ENCODE results near the gene GREB1L.
"Not testable (repeated sequence)": the region's sequence is repeated elsewhere in the genome, so short reads cannot be mapped to it uniquely, and the experiment has no call there.

The GREB1L gene

DNA sequence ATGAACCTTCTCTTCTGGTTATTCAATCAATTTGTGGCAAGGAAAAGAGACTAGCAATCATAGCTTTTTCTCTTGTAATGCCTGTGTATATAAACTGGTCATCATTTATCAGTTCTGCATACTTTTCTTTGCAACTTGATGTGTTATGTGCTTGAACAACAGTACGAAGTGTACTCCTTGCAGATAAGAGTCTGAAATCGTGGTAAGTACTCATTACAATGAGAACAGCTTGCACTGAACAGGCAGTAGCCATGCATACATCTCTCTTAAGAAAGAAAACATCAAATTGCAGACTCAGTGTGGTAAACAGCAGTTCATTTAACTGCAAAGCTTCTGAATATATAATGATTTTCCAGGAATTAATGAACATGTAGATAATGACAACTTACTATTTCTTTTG lies 64.3 kb downstream of the GREB1L start:
- no peak for DNase-seq (ENCODE audit: low read depth)

DNA sequence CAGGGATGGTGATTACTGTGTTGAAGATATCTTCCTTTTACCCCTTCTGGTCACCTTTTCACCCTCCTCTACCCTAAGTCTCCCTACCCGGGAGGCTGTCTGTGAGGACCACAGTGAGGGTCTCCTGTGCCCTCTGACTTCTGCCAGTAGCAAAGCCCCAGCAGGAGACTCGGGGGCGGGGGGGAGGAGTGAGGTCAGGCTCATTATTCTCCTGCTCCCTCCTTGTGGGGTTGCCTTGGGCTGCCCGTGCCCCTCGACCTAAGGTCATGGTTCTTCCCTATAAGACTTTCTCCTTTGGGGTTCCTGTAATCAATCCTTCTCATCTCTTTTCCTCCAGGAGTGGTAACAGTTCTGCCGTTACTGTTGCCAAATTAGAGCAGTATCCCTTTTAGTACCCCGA lies 65.5 kb downstream of the GREB1L start:
- DNase-seq (ENCODE audit: low read depth) = no peak

DNA sequence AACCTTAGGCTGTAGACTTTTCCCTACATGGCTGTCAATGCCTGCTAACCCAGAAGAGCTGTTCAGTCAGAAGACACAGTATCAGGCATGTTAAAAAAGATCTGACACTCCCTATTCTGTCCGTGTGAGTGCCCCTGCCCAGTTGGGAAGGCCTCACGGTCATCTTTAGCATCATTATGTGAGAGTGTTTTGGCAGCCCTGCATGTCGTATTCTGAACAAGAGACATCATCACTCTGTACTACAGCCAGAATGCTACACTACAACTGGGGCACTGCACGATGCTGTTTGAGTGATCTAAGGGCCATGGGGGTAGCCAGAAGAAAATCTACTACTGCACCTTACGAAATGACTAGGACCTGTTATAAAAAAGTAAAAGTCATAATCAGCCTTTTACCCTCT lies 67.2 kb downstream of the GREB1L start:
- DNase-seq (ENCODE audit: low read depth) = no peak

DNA sequence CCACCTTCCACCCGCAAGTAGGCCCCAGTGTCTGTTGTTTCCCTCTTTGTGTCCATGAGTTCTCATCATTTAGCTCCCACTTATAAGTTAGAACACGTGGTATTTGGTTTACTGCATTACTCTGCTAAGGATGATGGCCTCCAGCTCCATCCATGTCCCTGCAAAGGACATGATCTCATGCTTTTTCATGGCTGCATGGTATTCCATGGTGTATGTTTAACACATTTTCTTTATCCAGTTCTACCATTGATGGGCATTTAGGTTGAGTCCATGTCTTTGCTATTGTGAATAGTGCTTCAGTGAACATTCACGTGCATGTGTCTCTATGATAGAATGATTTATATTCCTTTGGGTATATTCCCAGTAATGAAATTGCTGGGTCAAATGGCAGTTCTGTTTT lies 69.9 kb downstream of the GREB1L start:
- not testable (repeated sequence) for DNase-seq (ENCODE audit: low read depth)

DNA sequence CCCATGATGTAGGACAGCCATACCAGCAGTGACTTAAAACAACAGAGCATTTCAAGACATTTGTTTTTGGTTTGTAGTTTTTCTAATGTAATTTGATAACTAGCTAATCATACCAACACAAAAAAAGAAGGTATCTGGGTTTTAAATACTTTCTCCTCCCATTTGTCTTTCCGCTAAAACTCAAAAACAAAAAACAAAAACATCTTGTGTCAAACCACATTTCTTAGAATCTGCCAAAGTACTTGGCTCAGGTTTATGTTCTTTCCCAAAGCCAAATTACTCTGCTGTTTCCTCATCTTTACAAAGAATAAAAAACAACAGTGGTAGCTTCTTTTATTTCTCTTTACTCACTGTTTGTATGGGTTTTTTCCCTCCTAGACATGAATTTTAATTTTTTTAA lies 71.5 kb downstream of the GREB1L start:
- DNase-seq (ENCODE audit: low read depth) = no peak

DNA sequence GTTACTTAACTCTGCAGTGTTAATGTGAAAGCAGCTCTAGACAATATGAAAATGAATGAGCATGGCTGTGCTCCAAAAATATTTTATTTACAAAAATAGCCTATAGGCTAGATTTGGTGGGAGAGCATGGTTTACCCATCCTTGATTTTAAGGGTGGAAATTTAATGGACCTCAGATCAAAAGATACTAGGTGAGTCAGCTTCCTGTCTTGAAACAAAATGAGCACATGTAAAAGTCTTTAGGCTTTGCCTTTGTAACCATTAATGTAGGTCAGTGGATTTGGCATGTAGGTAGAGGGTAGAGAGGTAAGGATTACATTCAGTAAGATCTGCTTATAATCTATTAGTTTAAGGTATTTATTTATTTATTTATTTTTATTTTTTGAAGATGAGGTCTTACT lies 72.7 kb downstream of the GREB1L start:
- no peak for DNase-seq (ENCODE audit: low read depth)

DNA sequence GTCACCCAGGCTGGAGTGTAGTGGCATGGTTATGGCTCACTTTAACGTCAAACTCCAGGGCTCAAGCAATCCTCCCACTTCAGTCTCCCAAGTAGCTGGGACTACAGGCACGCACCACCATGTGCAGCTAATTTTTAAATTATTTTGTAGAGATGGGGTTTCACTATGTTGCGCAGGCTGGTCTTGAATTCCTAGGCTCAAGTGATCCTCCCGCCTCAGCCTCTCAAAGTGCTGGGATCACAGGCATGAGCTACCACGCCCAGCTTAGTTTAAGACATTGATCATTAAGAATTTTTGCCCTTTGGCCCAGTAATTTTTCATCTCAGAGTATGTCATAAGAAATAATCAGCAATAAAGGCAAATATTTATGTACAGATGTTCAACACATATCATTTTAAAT lies 73.1 kb downstream of the GREB1L start:
- not testable (repeated sequence) for DNase-seq (ENCODE audit: low read depth)

DNA sequence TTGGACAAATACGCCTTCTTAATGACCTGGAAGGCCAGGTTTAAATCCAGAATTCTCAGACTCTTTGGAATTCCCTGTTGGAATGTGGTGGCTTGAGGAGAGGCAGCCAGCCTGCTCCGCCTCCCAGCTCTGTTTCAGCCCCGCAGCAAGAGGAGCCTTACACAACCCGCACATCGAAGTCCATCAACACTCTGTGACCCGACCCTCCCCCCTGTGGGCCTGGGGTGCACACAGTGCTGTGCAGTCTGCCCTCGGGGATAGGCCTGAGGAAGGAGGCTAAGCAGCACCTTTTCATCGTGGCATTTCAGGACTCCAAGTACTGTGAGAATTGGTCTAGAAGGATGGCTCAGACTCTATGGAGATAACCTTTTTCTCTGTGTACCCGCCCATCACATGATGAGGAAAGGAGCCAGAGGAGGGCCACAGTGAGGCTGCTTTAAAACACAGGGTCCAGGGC lies 73.7 kb downstream of the GREB1L start:
- no peak for DNase-seq (ENCODE audit: low read depth)

DNA sequence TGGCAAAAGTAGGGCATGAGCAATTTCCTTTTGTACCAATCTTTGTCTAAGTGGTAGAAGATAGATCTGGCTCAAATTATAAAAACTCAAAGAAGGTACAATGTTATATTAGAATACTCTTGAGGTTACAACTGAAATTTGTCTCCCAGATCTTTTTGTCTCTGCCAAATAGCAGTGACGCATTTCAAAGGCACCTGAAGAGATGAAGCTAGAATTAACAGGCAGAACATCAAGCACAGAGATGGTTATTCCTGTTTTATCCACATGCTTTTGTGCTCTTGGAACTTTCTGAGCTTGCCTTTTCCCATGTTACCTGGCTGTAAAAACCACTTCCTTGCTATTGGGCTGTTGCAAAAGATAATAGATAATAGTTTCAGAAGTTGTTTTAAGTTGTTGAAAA lies 74.3 kb downstream of the GREB1L start:
- DNase-seq (ENCODE audit: low read depth) = no peak

DNA sequence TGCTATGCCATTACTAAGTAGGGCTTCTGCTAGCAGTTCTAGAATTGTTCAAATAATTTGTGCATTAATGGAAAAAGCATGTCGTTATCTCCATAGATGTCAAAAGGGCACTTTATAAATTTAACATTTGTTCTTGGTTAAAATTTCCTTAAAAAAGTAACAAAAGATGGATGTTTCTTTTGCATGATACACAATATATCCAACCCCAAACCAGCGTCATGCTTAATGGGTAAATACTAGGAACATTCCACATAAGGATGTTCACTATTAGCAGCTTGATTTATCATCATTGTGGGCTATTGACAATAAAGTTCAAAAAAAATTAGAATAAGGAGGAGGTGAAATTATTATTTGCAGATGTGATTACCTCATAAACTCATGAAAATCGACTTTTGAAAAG lies 79.7 kb downstream of the GREB1L start:
- DNase-seq (ENCODE audit: low read depth) = no peak

DNA sequence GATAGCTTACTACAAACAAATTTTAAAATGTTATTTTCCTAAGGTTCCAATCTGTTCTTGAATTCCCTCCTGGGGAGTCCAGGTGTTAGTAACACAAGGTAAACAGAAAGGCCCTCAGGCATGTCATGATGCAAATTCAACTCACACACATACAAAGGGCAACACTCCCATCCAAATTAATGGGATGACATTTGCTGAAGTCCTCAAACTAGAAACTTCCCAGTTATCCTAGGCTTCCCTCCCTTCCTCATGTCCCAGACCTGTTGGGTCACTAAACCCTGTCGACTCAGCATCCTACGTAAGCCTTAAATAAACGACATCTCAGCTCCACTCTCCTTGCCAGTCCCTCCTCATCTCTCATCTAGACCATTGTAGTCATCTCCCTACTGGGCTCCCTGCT lies 85.1 kb downstream of the GREB1L start:
- DNase-seq (ENCODE audit: low read depth) = no peak

DNA sequence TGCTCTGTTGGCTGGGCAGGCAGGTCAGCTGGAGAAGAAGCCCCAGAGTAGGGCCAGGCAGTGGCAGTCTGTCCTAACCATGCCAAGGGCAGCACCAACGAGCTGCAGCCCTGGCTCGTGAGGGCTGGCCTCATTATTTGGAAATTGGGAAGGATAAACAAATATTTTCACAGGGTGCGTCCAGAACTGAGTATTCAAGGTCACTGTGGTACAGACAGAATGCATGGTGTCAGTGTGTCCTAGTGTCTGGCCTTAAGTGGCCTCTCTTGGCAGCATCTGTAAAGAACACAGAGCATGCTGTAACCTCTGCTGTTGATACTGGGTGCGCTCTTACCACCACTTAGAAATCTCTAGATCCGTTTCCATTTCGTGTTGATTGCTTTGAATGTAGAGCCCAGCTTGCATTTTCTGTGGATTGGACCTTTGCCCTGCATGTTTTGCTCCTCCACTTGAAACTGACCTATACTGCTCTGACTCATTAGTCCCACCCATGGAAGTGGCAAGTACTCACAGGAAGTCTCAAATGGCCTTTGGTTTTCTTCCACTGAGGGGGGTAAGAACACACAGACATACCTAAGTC lies 88.2 kb downstream of the GREB1L start:
- no peak for DNase-seq (ENCODE audit: low read depth)

DNA sequence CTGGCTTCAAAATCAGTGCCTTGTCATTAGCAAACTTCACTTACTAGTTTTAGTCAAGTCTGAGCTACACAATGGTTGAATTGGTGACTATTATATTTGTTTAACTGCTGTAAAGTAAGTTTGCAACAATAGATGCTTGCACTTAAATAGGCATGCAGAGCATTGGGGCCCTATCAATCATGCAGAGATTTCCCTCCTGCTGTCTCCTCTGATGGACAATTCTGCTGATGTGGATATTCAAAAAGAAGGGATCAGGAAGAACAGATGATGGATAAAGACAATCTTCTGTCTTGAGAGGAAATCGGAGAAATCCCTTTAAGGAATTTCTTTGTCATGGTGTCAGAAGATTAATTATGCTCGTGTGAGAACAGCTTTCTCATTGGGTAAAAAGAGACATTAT lies 89.0 kb downstream of the GREB1L start:
- no peak for DNase-seq (ENCODE audit: low read depth)

DNA sequence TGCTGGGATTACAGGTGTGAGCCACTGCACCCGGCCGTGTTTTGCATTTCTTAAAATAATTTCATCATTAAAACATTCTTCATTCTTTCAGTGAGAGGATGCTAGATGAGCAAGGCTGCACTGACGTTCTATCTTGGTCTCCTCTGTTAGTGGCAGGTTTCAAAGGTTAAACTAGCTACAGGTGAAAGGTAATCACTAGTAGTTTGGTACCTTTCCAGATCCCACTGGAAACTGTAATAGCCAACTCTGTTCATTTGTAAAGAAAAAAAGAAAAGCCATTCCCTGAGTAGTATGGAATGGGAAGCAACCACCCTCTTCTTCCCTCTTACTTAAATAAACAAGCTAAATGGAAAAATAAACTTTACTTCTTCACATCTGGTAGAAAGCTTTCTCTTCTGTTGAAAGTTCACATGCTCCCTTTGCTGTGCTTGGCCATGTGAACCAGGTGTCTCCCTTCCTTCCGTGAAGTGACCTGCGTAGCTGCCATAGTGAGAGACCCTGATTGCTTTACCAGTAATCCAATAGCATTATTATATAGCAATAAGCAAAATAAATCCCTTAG lies 94.0 kb downstream of the GREB1L start:
- no peak for DNase-seq (ENCODE audit: low read depth)

DNA sequence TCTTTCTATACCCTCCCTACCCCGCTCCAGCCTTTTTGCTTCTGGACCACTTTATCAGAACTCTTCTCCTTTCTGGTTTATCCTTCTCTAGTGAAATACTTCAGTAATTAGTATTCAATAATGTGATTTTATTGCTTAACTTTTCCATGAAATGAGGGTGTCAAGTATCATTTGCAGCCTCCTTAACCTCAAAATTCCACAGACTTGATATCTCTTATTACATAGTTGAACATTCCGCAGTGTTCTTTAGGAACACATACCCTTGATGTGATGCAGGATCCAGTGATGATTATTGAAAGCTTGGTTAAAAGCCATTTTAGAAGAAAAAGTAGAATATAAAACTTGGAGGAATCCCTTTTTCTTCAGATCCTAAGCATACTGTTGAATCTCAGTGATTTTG lies 94.8 kb downstream of the GREB1L start:
- no peak for DNase-seq (ENCODE audit: low read depth)

DNA sequence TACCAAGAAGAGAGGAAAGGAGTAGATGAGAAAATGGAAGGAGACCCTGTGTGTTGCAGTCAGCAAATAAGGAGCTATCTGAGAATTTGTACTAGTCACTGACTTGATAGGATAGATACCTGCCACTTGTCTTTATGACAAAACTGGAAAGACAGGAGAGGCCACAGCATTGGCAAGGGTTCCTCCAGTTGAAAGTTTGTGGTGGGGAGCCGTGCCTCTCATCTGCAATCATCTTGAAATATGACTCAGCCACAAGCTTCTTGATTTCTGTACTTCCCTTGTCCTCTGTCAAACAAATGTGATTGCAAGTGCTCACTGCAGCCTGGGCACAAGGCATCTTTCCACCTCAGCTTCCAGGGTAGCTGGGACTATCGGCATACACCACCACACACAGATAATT lies 99.1 kb downstream of the GREB1L start:
- no peak for DNase-seq (ENCODE audit: low read depth)

DNA sequence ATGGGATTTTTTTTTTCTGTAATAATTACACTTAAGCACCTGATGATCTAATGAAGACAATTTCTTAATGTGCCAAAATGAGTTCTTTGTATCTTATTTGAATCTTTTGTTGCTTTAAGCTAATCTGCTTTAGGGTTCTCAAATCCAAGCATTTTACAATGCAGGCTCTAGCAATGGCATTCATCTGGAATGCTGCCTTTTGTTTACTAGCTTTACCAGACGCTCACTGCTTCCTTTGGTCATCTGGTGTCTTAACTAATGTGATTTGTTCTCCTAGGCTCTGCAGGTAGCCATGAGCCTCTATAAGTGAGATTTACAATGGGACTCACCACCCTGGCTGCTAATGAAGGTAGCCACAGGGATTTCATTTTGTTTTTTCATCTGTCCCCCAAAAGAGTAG lies 100.3 kb downstream of the GREB1L start:
- no peak for DNase-seq (ENCODE audit: low read depth)

DNA sequence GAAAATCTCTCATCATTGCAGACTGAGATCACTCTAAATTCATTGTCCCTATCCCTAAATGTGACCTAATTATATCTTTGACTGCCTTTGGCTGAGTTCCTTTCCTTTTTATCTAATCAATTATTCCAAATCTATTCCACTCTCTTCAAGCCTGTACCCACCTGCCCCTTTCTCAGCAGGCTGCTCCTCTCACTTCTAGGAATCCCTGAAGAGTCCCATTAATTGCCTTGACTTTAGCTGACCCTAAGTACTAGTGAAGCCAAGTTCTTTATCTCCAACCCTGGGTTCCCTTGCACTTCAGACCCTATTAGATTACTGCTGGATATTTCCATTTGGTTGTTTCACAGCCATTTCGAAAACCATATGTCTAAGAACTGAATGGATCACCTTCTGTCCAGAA lies 102.8 kb downstream of the GREB1L start:
- DNase-seq (ENCODE audit: low read depth) = no peak

DNA sequence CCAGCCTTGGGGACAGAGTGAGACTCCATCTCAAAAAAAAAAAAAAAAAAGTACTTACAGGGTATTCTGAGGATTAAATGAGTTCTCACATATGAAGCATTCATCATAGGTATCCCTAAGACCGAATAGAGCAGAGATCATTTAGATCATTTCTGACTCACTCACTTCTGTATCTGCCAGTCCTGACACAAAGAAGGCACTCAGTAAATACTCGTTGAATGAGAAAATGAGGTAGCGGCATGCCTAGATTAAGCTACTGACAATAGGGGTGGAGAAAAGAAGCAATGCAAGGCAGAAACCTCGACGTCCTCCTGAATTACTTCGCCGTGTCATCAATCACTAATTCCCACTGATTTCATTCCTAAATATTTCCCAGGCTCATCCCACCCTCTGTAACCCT lies 103.8 kb downstream of the GREB1L start:
- DNase-seq (ENCODE audit: low read depth) = no peak

DNA sequence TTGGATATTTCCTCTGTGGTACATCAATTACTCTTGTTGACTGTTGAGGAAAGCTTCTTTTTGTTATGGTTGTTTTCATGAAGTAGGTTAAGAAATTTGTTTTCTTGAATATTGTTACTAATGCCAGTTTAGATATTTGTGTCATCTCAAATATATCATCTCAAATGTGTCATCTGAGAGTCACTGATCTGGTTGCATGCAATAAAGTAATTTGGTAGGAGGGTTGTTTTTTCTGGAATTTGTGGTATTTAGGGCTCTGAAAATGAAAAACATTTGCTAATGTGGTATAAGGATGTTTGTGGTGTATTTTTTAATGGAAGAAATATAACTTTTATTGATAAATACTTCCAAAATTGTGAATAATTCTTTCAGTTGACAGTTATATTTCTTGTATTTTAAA lies 117.7 kb downstream of the GREB1L start:
- no peak for DNase-seq (ENCODE audit: low read depth)

DNA sequence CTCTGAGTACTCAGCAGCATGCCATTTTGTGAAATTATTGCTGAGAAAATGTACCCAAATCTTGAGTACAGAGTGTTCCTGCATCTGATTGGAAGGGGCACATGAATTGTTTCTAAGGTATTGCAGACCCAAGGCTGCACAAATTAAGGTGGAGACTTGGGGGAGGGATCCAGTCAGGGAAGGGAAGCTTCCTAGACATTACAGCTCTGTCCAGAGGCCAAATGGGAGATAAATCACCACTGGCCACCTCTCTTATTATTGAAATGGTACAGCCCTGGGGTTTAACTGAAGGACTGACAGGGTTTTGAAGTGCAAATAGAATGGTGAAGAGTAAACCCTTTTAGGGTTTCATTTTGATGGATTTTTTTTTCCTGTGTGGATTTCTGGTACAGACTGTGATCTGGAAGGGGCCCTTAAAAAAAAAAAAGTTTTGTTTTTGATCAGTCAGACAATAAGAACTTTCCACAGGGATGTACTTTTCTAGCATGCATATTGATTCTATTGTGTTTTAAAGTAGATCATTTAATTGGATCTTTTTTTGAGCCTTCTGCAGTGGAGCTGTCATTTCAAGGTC lies 119.4 kb downstream of the GREB1L start:
- DNase-seq (ENCODE audit: low read depth) = no peak

DNA sequence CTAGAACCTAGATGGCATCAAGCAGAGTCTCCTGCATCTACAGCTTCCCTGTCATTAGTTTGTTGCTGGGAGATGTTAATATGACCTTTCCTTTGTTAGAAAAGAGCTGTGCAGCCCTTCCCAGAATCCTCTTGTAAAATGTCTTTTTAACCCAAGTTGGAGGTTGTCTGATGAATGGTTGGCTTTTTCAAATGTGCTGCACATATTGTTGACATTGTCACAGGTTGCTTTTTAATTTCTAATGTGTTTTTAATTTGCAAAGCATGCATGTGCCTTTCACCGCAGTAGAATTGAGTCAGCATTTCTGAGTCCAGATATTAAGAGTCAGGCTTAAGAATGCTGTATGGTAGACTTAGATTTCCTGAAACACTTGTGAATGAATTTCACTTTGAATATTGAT lies 120.8 kb downstream of the GREB1L start:
- no peak for DNase-seq (ENCODE audit: low read depth)

DNA sequence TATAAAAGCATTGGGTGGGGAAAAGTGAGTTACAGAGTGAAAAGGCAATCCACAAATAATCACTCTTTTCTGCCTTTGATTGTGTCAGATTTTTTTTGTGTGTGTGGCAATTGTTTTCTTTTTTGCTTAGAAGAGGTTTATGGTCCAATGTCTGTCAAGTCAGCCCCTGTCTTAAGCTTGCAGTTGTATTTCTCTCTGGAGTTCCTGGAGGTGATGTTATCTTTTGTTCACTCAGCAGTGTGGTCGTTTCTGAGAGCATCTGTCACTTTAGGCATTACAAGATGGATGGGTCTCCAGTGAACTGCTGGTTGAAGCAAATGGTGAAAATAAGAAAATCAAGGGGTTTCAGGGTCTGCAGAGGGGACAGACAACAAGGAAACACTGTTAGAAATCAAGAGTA lies 121.3 kb downstream of the GREB1L start:
- DNase-seq (ENCODE audit: low read depth) = no peak

DNA sequence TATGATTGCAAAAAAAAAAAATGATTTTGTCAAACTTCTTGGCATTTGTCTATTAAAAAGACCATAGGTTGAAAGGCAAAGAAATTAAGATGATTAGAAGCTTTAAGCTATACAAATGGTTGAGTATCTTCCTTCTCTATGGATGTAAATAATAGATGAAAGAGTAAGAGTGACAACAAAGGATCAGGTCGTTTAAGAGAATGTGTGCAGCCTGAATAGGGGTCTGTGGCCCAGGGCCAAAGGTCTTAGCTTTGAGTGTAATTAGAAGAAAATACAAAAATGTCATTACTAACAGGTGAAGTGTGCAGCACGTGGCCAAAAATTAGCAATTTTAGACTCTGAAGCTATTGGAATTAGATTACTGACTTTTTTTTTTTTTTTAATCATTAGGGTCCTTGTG lies 122.4 kb downstream of the GREB1L start:
- no peak for DNase-seq (ENCODE audit: low read depth)

All from CMK (cell line).